Fibroblast of skin of left biceps (primary cell): Measurements from ENCODE around the gene NRIP1.

Source experiments
- DNase-seq, 2 experiments: peaks; one replicate each; pipeline ENCODE4 v3.0.0-alpha.2; 2013; ENCODE audit warnings: low read depth in 2 of 2

The NRIP1 gene, protein sequence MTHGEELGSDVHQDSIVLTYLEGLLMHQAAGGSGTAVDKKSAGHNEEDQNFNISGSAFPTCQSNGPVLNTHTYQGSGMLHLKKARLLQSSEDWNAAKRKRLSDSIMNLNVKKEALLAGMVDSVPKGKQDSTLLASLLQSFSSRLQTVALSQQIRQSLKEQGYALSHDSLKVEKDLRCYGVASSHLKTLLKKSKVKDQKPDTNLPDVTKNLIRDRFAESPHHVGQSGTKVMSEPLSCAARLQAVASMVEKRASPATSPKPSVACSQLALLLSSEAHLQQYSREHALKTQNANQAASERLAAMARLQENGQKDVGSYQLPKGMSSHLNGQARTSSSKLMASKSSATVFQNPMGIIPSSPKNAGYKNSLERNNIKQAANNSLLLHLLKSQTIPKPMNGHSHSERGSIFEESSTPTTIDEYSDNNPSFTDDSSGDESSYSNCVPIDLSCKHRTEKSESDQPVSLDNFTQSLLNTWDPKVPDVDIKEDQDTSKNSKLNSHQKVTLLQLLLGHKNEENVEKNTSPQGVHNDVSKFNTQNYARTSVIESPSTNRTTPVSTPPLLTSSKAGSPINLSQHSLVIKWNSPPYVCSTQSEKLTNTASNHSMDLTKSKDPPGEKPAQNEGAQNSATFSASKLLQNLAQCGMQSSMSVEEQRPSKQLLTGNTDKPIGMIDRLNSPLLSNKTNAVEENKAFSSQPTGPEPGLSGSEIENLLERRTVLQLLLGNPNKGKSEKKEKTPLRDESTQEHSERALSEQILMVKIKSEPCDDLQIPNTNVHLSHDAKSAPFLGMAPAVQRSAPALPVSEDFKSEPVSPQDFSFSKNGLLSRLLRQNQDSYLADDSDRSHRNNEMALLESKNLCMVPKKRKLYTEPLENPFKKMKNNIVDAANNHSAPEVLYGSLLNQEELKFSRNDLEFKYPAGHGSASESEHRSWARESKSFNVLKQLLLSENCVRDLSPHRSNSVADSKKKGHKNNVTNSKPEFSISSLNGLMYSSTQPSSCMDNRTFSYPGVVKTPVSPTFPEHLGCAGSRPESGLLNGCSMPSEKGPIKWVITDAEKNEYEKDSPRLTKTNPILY (N-terminal part only)

GRCh38 chr21:15064576-15065391, at the start of gene NRIP1:
TSS of gene NRIP1 (minus strand) at chr21:15065000. CDS start at chr21:14968192, 96,808 bp downstream.
- DNase-seq, result peak; percentile 72 to 74

- no peak for DNase-seq
Observed at GRCh38 chr21:15112858-15113257, 48.1 kb upstream of the NRIP1 start.

GRCh38 chr21:15108801-15109200, 44.0 kb upstream of the NRIP1 start:
- no peak for DNase-seq

GRCh38 chr21:15104470-15104869, 39.7 kb upstream of the NRIP1 start:
- DNase-seq, result no peak

GRCh38 chr21:15098908-15099307, 34.1 kb upstream of the NRIP1 start:
- DNase-seq, result no peak

DNA sequence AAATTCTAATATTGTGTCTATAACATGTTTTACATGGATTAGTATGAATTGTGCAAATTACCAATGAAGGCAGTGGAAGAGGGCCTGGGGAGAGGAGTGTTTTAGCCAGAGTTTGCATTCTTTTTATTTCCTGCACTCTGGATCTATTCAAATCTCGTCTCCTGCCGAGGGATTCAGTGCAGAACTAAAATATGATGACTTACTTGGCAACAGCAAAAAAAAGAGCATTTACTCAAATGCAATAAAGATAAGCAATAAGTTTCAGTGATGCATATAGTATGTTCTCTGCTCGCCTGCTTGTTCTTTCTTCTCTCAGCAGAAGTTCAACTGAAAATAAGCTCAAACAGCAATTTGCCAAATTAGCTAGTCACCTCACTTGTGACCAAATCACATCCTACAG, 33.4 kb upstream of the NRIP1 start:
- no peak for DNase-seq

DNA sequence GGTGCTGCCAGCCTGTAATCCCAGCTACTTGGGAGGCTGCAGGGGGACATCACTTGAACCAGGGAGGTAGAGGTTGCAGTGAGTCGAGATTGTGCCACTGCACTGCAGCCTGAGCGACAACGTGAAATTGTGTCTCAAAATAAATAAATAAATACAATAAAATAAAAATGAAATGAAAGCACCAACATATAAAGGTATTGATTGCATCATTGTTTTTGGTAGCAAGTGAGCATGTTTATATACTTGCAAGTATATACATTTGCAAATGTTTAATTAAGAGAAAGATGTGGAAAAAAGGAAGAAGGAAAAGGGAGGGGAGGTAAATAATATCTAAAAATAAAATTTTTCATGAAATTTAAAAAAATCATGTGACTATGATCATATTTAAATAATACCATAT, 32.8 kb upstream of the NRIP1 start:
- no peak for DNase-seq

- DNase-seq, result no peak
Observed at GRCh38 chr21:15096146-15096545, 31.3 kb upstream of the NRIP1 start.

GRCh38 chr21:15095326-15095725, 30.5 kb upstream of the NRIP1 start:
- DNase-seq, result no peak

GRCh38 chr21:15094706-15095105, 29.9 kb upstream of the NRIP1 start:
- DNase-seq, result no peak

DNA sequence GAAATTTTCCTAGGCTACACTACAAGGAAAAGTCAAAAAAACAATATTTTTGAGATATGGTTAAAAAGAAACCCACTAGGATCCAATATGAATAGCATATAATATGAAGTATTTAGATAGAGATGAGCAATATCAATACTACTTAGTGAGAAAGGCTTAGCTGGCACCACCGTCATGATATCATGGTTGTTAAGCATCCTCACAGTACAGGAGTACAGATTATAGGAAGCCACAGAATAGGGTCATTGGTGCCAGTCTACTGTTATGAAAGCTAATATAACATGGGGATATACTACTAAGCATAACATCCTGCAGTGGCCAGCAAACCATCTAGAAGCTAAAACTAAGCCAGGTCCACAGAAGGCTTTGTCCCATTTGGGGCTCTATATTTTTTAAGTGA, 28.4 kb upstream of the NRIP1 start:
- no peak for DNase-seq

- DNase-seq, result no peak
Observed at GRCh38 chr21:15092745-15093144, 27.9 kb upstream of the NRIP1 start.

GRCh38 chr21:15090390-15090789, 25.6 kb upstream of the NRIP1 start:
- DNase-seq, result no peak

DNA sequence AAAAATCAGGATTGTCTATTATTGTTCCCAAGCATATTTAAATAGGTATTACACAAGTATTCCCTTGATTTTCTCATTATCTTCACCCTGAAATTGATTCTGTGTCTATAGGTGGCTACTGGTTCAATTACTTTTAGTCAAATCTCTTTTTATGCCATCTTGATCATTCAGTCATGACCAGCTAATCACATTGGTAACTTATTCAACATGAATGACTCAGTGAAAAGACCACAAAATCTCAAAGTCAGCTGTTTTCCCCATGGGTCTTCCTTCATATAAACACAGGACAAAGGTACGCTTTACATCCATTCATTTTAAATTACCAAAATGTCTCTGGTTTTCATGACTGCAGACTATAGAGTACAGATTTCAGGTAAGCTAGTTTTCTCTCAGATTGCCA, 23.7 kb upstream of the NRIP1 start:
- no peak for DNase-seq

- DNase-seq, result no peak
Observed at GRCh38 chr21:15084668-15085067, 19.9 kb upstream of the NRIP1 start.

DNA sequence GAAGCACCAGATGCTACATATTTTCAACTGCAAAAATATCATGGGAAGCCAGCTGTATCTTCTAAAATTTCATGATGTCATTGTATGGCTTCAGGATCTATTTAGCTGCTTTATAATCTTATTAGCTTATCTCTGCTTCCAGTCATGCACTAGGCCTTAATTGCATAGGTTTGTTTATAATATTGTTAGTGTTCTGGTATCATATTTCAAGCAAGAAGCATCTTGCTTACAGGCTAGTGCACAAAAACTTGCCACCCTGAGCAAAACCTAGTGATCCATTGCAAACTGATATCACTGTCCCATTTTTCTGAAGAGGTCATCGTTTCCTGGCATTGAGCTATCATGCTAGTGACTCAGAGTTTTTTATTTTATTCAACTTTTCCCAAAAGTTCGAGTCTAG, 15.7 kb upstream of the NRIP1 start:
- no peak for DNase-seq

DNA sequence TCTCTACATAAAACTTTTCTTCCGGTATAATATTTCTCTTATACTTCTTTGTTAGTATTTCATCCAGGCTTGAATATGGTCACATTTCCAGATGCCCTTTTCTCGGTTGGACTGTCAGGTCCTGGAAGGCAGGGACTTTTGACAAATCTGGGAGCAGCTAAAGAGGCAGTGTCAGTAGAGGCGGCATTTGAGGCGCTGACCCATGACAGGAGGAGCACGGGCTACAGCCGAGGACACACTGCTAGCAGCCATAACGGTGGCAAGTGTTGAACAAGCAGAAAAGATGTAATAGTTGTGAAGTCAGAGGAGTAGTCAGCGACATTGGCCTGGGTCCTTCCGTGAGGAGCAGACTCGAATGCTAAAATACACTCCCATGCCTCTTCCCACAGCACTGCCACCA, 14.5 kb upstream of the NRIP1 start:
- no peak for DNase-seq

- DNase-seq, result no peak
Observed at GRCh38 chr21:15078180-15078579, 13.4 kb upstream of the NRIP1 start.

GRCh38 chr21:15077529-15078145, 12.8 kb upstream of the NRIP1 start:
- DNase-seq, result no peak

- no peak for DNase-seq
Observed at GRCh38 chr21:15076730-15077129, 11.9 kb upstream of the NRIP1 start.

GRCh38 chr21:15071009-15071408, 6.2 kb upstream of the NRIP1 start:
- DNase-seq, result no peak
